GM12873 (cell line): Measurements from ENCODE around the gene ZSWIM7.

Experiments
- CTCF ChIP-seq: IDR thresholded peaks from 2 replicates; pipeline ENCODE4 v1.5.1; 2012; ENCODE audit warnings: low read depth, mild to moderate bottlenecking, moderate library complexity, low read length, control low read depth; ENCODE audit not compliant: insufficient read depth; ENCODE audit errors: missing control alignments

Gene ZSWIM7

GRCh38 chr17:15954222-15954621, 45.3 kb downstream of the ZSWIM7 start:
- TF ChIP-seq CTCF = no peak

GRCh38 chr17:15952916-15953790, 46.4 kb downstream of the ZSWIM7 start:
- TF ChIP-seq CTCF = no peak

DNA sequence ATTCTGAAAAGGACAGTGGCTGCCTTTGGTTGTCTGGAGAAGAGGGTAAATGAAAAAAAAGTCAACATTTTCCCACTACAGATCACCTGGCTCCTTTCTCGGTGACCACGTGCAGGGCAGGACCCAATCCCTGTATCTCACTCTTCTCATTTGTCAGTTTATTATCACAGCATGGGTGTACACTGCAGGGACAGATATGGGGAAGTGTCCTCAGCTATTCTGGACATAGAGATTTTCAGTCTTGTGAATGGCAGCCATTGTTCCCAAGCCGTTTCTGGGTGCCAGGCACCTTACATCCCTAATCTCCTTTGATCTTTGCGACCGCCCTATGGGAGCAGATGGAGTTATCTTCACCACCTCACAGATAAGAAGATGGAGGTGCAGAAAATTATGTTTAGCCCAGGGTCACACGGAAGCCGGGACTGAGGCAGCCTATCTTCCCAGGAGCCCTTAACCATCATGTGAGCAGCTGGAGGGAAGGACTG, 47.4 kb downstream of the ZSWIM7 start:
- no peak for TF ChIP-seq CTCF

- TF ChIP-seq CTCF = no peak
These were observed 48.0 kb downstream of the ZSWIM7 start for GRCh38 chr17:15951368-15952047.

DNA sequence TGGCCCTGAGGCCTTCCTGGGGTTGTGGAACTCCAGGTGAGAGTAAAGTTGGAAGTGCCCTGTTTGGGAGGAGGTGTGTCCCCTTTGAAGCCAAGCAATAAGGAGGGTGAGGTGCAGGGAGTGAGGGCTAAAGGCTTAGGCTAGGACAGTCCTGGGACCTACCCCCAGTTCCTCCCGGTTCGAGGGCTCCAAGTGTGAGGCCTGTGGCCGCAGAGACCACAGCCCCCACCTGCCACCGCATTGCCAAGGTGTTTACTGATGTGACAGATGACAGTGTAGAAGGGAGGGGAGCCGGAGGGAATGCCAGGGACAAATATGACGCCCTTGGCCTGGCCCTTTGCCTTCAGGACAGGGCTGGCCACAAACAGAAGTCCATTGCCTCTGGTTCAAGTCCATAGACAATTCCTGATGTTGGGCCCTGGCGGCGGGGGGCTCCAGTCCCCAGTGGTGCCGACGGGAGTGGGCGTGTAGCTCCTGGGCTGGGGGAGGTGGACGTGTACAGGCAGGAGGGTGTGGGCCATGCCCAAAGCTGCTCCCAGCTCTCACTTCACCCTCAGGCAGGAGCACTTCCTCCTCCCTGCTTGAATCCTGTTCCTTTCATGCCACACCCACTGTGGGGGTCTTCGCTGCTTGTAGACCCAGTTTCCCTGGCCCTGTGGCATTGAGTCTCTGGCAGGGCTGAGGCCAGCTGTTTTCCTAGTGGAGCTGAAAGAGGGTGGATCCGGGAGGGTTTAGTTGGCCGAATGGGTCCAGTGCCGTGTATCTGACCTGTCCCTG, 51.3 kb downstream of the ZSWIM7 start:
- no peak for TF ChIP-seq CTCF

- no peak for TF ChIP-seq CTCF
These were observed 52.2 kb downstream of the ZSWIM7 start for GRCh38 chr17:15947271-15947670.
